GM12864 (cell line): ENCODE results near the gene CDC25B.
A peak's percentile ranks its signal among the peaks of the same experiment; 100 is the strongest.

Source experiments
- DNase-seq: peaks from one replicate; pipeline ENCODE4 v3.0.0-alpha.2; 2011; ENCODE audit warnings: low read depth
- H3K4me3 ChIP-seq: 2 replicates; pipeline ENCODE4 v1.5.1; 2011; ENCODE audit warnings: mild to moderate bottlenecking, low read depth, low read length, control low read depth
- TF ChIP-seq, protein P1 (sequence below): IDR thresholded peaks from 2 replicates; pipeline ENCODE4 v1.5.1; 2011; ENCODE audit warnings: low read depth, mild to moderate bottlenecking, moderate library complexity, low read length, control low read depth, inconsistent platforms; ENCODE audit errors: missing control alignments

The CDC25B gene

GRCh38 chr20:3794701-3795420 lies 1.2 kb upstream of the CDC25B start:
- H3K4me3 ChIP-seq, result peak overlapping the region; percentile 80
- DNase-seq, result no peak
- TF ChIP-seq, protein P1, sequence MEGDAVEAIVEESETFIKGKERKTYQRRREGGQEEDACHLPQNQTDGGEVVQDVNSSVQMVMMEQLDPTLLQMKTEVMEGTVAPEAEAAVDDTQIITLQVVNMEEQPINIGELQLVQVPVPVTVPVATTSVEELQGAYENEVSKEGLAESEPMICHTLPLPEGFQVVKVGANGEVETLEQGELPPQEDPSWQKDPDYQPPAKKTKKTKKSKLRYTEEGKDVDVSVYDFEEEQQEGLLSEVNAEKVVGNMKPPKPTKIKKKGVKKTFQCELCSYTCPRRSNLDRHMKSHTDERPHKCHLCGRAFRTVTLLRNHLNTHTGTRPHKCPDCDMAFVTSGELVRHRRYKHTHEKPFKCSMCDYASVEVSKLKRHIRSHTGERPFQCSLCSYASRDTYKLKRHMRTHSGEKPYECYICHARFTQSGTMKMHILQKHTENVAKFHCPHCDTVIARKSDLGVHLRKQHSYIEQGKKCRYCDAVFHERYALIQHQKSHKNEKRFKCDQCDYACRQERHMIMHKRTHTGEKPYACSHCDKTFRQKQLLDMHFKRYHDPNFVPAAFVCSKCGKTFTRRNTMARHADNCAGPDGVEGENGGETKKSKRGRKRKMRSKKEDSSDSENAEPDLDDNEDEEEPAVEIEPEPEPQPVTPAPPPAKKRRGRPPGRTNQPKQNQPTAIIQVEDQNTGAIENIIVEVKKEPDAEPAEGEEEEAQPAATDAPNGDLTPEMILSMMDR, result no peak

- H3K4me3 ChIP-seq, result peak overlapping the region; percentile 80
- TF ChIP-seq, protein P1, result no peak
- no peak for DNase-seq
These were observed 541 bp downstream of the CDC25B start for GRCh38 chr20:3796477-3797225.

DNA sequence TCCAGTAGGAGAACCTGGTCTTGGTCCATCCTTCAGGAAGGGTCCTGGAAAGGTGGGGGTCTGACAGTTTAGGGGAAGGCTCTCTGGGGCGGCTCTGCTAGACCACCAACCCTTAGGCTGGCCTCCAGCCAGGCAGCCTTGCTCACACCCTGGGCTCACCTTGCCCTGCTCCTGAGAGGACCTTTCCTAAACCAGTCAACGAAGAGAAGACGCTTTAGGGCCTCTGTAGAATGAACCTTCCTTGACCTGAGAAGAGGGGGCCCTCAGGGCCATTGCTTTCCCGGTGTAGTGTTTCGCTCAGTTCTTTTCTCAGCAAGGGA lies 1.1 kb downstream of the CDC25B start:
- TF ChIP-seq, protein P1, result no peak
- no peak for DNase-seq
- H3K4me3 ChIP-seq, result peak overlapping the region; percentile 80

GRCh38 chr20:3797592-3798372 lies 1.7 kb downstream of the CDC25B start:
- H3K4me3 ChIP-seq, result peak overlapping the region; percentile 80
- TF ChIP-seq, protein P1, result no peak
- no peak for DNase-seq

- H3K4me3 ChIP-seq, result peak overlapping the region; percentile 80; the same call in 1 of the 2 replicates
- TF ChIP-seq, protein P1, result no peak
- no peak for DNase-seq
These were observed 2.3 kb downstream of the CDC25B start for GRCh38 chr20:3798373-3798768.

GRCh38 chr20:3798908-3799248 lies 2.8 kb downstream of the CDC25B start:
- DNase-seq, result no peak
- TF ChIP-seq, protein P1, result no peak
- H3K4me3 ChIP-seq, result no peak overlapping the region
